ENCODE measurements around the gene MRPL37. TPM values are rescaled to one million over a fixed set of nuclear protein-coding genes. Genes with fewer than 3 reads are reported as not detected.
A peak's percentile ranks its signal among the peaks of the same experiment; 100 is the strongest.

The MRPL37 gene
- polyA plus RNA-seq, 1 of the 3 experiments (the other 2 are of a cell fraction): 11.3 TPM

DNA sequence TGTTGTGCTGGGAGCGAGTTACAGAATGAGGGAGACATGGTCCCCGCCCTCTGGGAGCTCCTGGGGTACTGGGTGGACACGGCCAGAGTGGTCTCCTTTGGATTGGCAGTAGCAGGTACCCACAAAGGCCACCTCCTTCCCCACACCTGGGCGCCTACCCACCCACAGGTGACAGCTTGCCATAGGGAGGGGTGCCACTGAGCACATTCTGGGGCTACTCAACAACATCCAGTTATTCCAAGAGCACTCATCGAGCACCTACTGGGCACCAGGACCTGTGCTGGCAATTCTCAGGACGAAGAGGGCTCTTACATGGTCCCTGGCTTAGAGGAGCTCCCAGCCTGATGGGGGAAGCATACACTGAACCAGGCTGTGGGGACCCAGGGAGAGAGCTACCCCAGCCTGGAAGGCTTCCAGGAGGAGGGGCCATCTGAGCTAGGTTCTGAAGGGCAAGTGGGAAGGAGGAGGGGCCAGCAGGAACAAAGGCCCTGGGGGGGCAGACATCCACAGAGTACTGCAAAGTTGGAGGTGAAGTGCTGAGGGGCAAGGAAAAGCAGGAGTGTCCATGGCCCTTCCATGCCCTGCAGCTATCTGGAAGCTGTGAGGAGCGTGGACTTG is 22.0 kb downstream of the MRPL37 start:
- Histone ChIP-seq H3K9me3 (no peaks in the 10 kb centered on the region), H3K4me3 (ENCODE audit: low read depth in 2 of 2, low read length in 1 of 2) (no peak overlapping the region), H3K27me3 (ENCODE audit: insufficient read depth) (no peaks in the 10 kb centered on the region), H3K27ac (ENCODE audit: low read depth in 2 of 2, low read length in 1 of 2) (peak overlapping the region in 1 of 2 experiments; percentile 95; a peak in 1 of 4 replicates), H4K20me1 (ENCODE audit: insufficient read depth) (no peaks in the 10 kb centered on the region), H3K9me2 (no peaks in the 10 kb centered on the region), H3K36me3 (replicated peaks in 1 of 2; ENCODE audit: control insufficient read depth in 1 of 2, insufficient read depth in 2 of 2, low read length in 1 of 2) (peaks cover 5 to 21% of the 10 kb centered on the region in 2 experiments), H3K4me1 (ENCODE audit: control insufficient read depth in 1 of 2, insufficient read depth in 2 of 2, low read depth in 1 of 2, low read length in 1 of 2) (peaks cover 0 to 67% of the 10 kb centered on the region in 2 experiments; a peak in 2 of 4 replicates), H2AFZ (ENCODE audit: low read depth) (no peak overlapping the region), H3K9ac (no peak overlapping the region), H3K4me2 (no peak overlapping the region), H3K79me2 (ENCODE audit: insufficient read depth) (no peaks in the 10 kb centered on the region), H3F3A (replicated peaks; ENCODE audit: insufficient read depth) (peaks cover 10% of the 10 kb centered on the region)
- ChIA-PET POLR2A (no interaction called here), CTCF (no interaction called here)
- no peak for DNase-seq
- TF ChIP-seq, protein P1, sequence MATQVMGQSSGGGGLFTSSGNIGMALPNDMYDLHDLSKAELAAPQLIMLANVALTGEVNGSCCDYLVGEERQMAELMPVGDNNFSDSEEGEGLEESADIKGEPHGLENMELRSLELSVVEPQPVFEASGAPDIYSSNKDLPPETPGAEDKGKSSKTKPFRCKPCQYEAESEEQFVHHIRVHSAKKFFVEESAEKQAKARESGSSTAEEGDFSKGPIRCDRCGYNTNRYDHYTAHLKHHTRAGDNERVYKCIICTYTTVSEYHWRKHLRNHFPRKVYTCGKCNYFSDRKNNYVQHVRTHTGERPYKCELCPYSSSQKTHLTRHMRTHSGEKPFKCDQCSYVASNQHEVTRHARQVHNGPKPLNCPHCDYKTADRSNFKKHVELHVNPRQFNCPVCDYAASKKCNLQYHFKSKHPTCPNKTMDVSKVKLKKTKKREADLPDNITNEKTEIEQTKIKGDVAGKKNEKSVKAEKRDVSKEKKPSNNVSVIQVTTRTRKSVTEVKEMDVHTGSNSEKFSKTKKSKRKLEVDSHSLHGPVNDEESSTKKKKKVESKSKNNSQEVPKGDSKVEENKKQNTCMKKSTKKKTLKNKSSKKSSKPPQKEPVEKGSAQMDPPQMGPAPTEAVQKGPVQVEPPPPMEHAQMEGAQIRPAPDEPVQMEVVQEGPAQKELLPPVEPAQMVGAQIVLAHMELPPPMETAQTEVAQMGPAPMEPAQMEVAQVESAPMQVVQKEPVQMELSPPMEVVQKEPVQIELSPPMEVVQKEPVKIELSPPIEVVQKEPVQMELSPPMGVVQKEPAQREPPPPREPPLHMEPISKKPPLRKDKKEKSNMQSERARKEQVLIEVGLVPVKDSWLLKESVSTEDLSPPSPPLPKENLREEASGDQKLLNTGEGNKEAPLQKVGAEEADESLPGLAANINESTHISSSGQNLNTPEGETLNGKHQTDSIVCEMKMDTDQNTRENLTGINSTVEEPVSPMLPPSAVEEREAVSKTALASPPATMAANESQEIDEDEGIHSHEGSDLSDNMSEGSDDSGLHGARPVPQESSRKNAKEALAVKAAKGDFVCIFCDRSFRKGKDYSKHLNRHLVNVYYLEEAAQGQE (IDR thresholded peaks at IDR 0.05; ENCODE audit: low read depth, low read length): no peak
- TF ChIP-seq NFIC (IDR thresholded peaks at IDR 0.05; ENCODE audit: borderline replicate concordance) (no peak), TAF1 (IDR thresholded peaks at IDR 0.05; ENCODE audit: borderline replicate concordance, low read depth, low read length) (no peak), TCF12 (IDR thresholded peaks at IDR 0.05) (no peak), POLR2AphosphoS5 (IDR thresholded peaks at IDR 0.05; ENCODE audit: low read depth, low read length) (no peak), FOSL2 (IDR thresholded peaks at IDR 0.05; ENCODE audit: borderline replicate concordance, low read depth) (no peak), EZH2phosphoT487 (IDR thresholded peaks at IDR 0.05; ENCODE audit: borderline replicate concordance, low read depth) (no peak), SIN3A (IDR thresholded peaks at IDR 0.05; ENCODE audit: borderline replicate concordance, low read depth, low read length) (no peak), TEAD4 (IDR thresholded peaks at IDR 0.05; ENCODE audit: borderline replicate concordance, insufficient read depth) (no peak), RFX5 (IDR thresholded peaks at IDR 0.05; ENCODE audit: low read length) (no peak), JUND (IDR thresholded peaks at IDR 0.05) (no peak), RAD21 (IDR thresholded peaks at IDR 0.05; ENCODE audit: low read length) (no peak), FOXM1 (IDR thresholded peaks at IDR 0.05; ENCODE audit: low read depth) (no peak), CHD2 (IDR thresholded peaks at IDR 0.05; ENCODE audit: low read length, partially characterized antibody) (no peak), SMC3 (IDR thresholded peaks at IDR 0.05; ENCODE audit: low read depth, low read length) (no peak)
- TF ChIP-seq, protein P2, sequence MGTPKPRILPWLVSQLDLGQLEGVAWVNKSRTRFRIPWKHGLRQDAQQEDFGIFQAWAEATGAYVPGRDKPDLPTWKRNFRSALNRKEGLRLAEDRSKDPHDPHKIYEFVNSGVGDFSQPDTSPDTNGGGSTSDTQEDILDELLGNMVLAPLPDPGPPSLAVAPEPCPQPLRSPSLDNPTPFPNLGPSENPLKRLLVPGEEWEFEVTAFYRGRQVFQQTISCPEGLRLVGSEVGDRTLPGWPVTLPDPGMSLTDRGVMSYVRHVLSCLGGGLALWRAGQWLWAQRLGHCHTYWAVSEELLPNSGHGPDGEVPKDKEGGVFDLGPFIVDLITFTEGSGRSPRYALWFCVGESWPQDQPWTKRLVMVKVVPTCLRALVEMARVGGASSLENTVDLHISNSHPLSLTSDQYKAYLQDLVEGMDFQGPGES (IDR thresholded peaks at IDR 0.05; ENCODE audit: low read depth, low read length): no peak
- TF ChIP-seq, protein P3, sequence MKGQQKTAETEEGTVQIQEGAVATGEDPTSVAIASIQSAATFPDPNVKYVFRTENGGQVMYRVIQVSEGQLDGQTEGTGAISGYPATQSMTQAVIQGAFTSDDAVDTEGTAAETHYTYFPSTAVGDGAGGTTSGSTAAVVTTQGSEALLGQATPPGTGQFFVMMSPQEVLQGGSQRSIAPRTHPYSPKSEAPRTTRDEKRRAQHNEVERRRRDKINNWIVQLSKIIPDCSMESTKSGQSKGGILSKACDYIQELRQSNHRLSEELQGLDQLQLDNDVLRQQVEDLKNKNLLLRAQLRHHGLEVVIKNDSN (IDR thresholded peaks at IDR 0.05; ENCODE audit: borderline replicate concordance, low read depth): no peak
- TF ChIP-seq, protein P4, sequence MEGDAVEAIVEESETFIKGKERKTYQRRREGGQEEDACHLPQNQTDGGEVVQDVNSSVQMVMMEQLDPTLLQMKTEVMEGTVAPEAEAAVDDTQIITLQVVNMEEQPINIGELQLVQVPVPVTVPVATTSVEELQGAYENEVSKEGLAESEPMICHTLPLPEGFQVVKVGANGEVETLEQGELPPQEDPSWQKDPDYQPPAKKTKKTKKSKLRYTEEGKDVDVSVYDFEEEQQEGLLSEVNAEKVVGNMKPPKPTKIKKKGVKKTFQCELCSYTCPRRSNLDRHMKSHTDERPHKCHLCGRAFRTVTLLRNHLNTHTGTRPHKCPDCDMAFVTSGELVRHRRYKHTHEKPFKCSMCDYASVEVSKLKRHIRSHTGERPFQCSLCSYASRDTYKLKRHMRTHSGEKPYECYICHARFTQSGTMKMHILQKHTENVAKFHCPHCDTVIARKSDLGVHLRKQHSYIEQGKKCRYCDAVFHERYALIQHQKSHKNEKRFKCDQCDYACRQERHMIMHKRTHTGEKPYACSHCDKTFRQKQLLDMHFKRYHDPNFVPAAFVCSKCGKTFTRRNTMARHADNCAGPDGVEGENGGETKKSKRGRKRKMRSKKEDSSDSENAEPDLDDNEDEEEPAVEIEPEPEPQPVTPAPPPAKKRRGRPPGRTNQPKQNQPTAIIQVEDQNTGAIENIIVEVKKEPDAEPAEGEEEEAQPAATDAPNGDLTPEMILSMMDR (IDR thresholded peaks at IDR 0.05): no peak
- TF ChIP-seq, protein P5, sequence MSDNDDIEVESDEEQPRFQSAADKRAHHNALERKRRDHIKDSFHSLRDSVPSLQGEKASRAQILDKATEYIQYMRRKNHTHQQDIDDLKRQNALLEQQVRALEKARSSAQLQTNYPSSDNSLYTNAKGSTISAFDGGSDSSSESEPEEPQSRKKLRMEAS (IDR thresholded peaks at IDR 0.05; ENCODE audit: low read depth): no peak
- TF ChIP-seq, protein P6, sequence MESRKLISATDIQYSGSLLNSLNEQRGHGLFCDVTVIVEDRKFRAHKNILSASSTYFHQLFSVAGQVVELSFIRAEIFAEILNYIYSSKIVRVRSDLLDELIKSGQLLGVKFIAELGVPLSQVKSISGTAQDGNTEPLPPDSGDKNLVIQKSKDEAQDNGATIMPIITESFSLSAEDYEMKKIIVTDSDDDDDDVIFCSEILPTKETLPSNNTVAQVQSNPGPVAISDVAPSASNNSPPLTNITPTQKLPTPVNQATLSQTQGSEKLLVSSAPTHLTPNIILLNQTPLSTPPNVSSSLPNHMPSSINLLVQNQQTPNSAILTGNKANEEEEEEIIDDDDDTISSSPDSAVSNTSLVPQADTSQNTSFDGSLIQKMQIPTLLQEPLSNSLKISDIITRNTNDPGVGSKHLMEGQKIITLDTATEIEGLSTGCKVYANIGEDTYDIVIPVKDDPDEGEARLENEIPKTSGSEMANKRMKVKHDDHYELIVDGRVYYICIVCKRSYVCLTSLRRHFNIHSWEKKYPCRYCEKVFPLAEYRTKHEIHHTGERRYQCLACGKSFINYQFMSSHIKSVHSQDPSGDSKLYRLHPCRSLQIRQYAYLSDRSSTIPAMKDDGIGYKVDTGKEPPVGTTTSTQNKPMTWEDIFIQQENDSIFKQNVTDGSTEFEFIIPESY (IDR thresholded peaks at IDR 0.05; ENCODE audit: borderline replicate concordance, low read depth): no peak
- whole genome bisulfite sequencing (ENCODE audit: low lambda C conversion rate): 80% methylated on average over 1 of the region's 7 CpGs

Measured in SK-N-SH (cell line).